Heart right ventricle (tissue), 16 donors: ENCODE data around the gene WDR31. TPM values are rescaled to one million over a fixed set of nuclear protein-coding genes. Genes with fewer than 3 reads are reported as not detected.
A peak's percentile ranks its signal among the peaks of the same experiment; 100 is the strongest.

Source experiments
- ATAC-seq, 8 donors: fragments of 200-7000 bp; cut with Tn5 transposase; one replicate each; pipeline ENCODE4 v1.9.1; 2020; ENCODE audit warnings: mild to moderate bottlenecking in 8 of 8, moderate library complexity in 8 of 8, moderate number of reproducible peaks in 1 of 8
- DNase-seq, 2 donors: peaks; one replicate each; pipeline ENCODE4 v3.0.0-alpha.2; 2020
- H3K27ac ChIP-seq, 10 donors: fragments of 200-600 bp; sonication (generic) in 2 of 10; one replicate each; pipeline versions ENCODE4 v1.5.0 to v1.8.0; 2020 to 2022; ENCODE audit warnings: mild to moderate bottlenecking in 3 of 10
- H3K27me3 ChIP-seq, 7 donors: fragments of 200-600 bp; one replicate each; pipeline ENCODE4 v1.8.0; 2021 to 2022; ENCODE audit warnings: mild to moderate bottlenecking in 2 of 7
- H3K36me3 ChIP-seq, 9 donors: fragments of 200-600 bp; sonication (generic) in 1 of 9; one replicate each; pipeline versions ENCODE4 v1.5.0 to v1.8.0; 2020 to 2022; ENCODE audit warnings: mild to moderate bottlenecking in 2 of 9
- H3K4me1 ChIP-seq, 9 donors: fragments of 200-600 bp; sonication (generic) in 1 of 9; one replicate each; pipeline versions ENCODE4 v1.5.0 to v1.8.0; 2020 to 2022; ENCODE audit warnings: mild to moderate bottlenecking in 4 of 9
- H3K4me3 ChIP-seq, 10 donors: fragments of 200-600 bp; sonication (generic) in 2 of 10; one replicate each; pipeline versions ENCODE4 v1.5.0 to v1.8.0; 2020 to 2022; ENCODE audit warnings: mild to moderate bottlenecking in 7 of 10, moderate library complexity in 2 of 10
- H3K9me3 ChIP-seq, 11 donors: fragments of 200-600 bp in 10 of 11; sonication (generic) in 2 of 11; one replicate each; pipeline versions ENCODE4 v1.5.0 to v1.8.0; 2013 to 2022; ENCODE audit warnings: mild to moderate bottlenecking in 2 of 11, control low read depth in 1 of 11, moderate library complexity in 1 of 11
- WGBS, 2 donors: extraction: QIAGEN DNeasy Blood & Tissue Kit; methylation state at CpG; one replicate each; pipeline ENCODE4 v1.1.7; 2013; ENCODE audit warnings: inconsistent platforms in 1 of 2; 5-methylcytosine and 5-hydroxymethylcytosine counted together
- intact Hi-C, 10 donors: fragments of 100-400 bp; cut with DNase I; formaldehyde crosslinking; loops; one replicate each; pipeline versions ENCODE4 v1.11.1 to v1.14.2; 2022
- long read RNA-seq, 3 donors: library from polyadenylated mRNA; unstranded; transcript quantifications; one replicate each; pipeline ENCODE4 v2.0.0, GENCODE V29; 2020 to 2021
- polyA plus RNA-seq, 2 donors: library from polyadenylated mRNA; stranded (reverse); fragments of 200-250 nt; gene quantifications; one replicate each; pipeline ENCODE4 v1.2.3, GENCODE V29; 2013
- total RNA-seq, 10 donors: library from RNA; stranded (reverse); fragmentation: NEBNext Ultra II Directional in 3 of 10; extraction: Animal tissue kit (Norgen Biotek cat#: 25700) in 3 of 10; gene quantifications; one replicate each; pipeline versions ENCODE4 v1.2.1 to v1.2.4, GENCODE V29; 2021 to 2023
- TF ChIP-seq, protein P1 (sequence below), 9 donors: fragments of 200-600 bp; sonication (generic) in 2 of 9; IDR thresholded peaks; one replicate each; pipeline versions ENCODE4 v1.5.0 to v1.8.0; 2021 to 2022; ENCODE audit warnings: antibody characterized with exemption in 9 of 9, mild to moderate bottlenecking in 5 of 9, moderate library complexity in 1 of 9
- donor health status: Arrhythmogenic right ventricular cardiomyopathy.
- donor health status: ischemic (EF 13 %, LVEDD 7.1; RV severe dilation, severe dysfunction).
- donor health status: healthy with polysubstance abuse.
- donor health status: DM: no; HTN: yes; CAD: no.
- donor health status: DM: no; HTN: no; CAD: no.
- donor health status: ischemic (EF 25% LVEDD 6.9; RV normal size, moderate dysfunction).
- donor health status: ischemic (EF 25% LVEDD 5.7; RV mildly dilated, moderate dysfunction).
- donor health status: healthy.
- donor health status: DM: yes; HTN: yes; CAD: no.
- donor health status: Ischemic cardiomyopathy.
- donor health status: ischemic (EF 35%, LVEDD 5.7; RV mildly dilated, moderate dysfunction).
- donor health status: nonischemic (EF 11% LVEDD 7.7; RV severe dilation, severe dysfunction).
- donor health status: DM: yes; HTN: yes; CAD: no.
- donor health status: PGD.
- donor health status: ischemic (EF 29% LVEDD 5.4; RV normal size, mild dysfunction).
- donor health status: nonischemic (EF 23%, LVEDD 6.1; RV moderate dilation, normal function).

WDR31 gene
- 10 to 100 TPM; 13.6 to 29.0 (median 18.8) TPM for total RNA-seq
- 1 to 10 TPM; 3.4 to 7.9 TPM for polyA plus RNA-seq
- long read RNA-seq, donor 1, full-length matches to known transcripts, result 26 of 50 reads
- long read RNA-seq, donor 1, partial matches to known transcripts, result 10 of 50 reads
- long read RNA-seq, donor 1, other reads (novel, unspliced or antisense), result 14 of 50 reads
- long read RNA-seq, donor 2, full-length matches to known transcripts, result 15 of 33 reads
- long read RNA-seq, donor 2, partial matches to known transcripts, result 3 of 33 reads
- long read RNA-seq, donor 2, other reads (novel, unspliced or antisense), result 15 of 33 reads
- long read RNA-seq, donor 3, full-length matches to known transcripts, result 26 of 52 reads
- long read RNA-seq, donor 3, partial matches to known transcripts, result 15 of 52 reads
- long read RNA-seq, donor 3, other reads (novel, unspliced or antisense), result 11 of 52 reads

- peak within 1 kb of the TSS; percentile 53 to 88 (median 78) for H3K27ac ChIP-seq
- TF ChIP-seq, protein P1, sequence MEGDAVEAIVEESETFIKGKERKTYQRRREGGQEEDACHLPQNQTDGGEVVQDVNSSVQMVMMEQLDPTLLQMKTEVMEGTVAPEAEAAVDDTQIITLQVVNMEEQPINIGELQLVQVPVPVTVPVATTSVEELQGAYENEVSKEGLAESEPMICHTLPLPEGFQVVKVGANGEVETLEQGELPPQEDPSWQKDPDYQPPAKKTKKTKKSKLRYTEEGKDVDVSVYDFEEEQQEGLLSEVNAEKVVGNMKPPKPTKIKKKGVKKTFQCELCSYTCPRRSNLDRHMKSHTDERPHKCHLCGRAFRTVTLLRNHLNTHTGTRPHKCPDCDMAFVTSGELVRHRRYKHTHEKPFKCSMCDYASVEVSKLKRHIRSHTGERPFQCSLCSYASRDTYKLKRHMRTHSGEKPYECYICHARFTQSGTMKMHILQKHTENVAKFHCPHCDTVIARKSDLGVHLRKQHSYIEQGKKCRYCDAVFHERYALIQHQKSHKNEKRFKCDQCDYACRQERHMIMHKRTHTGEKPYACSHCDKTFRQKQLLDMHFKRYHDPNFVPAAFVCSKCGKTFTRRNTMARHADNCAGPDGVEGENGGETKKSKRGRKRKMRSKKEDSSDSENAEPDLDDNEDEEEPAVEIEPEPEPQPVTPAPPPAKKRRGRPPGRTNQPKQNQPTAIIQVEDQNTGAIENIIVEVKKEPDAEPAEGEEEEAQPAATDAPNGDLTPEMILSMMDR (IDR thresholded peaks at IDR 0.05), result peak in 2 of 9 donors; percentile 15
- WGBS, 2 donors, result 1% methylated on average over 46 of the region's 46 CpGs
- peak within 1 kb of the TSS; percentile 62 to 97 (median 75) for H3K4me3 ChIP-seq
- ATAC-seq, result peak; percentile 89 to 95 (median 92)
- H3K27me3 ChIP-seq, result no peaks in the 10 kb centered on the region
- intact Hi-C loops, result loop anchor here in 5 of 10 donors (2.0 to 5.0 kb wide), 4 partner anchors 37 to 62 kb away; partner anchors contain the start of genes ALAD (in 3 of the 5) and HDHD3 (in 1 of the 5)
- peaks cover 0 to 31% (median 22%) of the 10 kb centered on the region in 9 donors for H3K4me1 ChIP-seq
- DNase-seq, result peak; percentile 86 to 88
- no peaks in the 10 kb centered on the region for H3K9me3 ChIP-seq
- peaks cover 0 to 5% (median 0%) of the 10 kb centered on the region in 9 donors for H3K36me3 ChIP-seq
Observed at GRCh38 chr9:113340011-113340699, at the start of gene WDR31. Gene WDR31 (minus strand): TSS chr9:113340275. CDS start chr9:113332022, 8,253 bp downstream.

DNA sequence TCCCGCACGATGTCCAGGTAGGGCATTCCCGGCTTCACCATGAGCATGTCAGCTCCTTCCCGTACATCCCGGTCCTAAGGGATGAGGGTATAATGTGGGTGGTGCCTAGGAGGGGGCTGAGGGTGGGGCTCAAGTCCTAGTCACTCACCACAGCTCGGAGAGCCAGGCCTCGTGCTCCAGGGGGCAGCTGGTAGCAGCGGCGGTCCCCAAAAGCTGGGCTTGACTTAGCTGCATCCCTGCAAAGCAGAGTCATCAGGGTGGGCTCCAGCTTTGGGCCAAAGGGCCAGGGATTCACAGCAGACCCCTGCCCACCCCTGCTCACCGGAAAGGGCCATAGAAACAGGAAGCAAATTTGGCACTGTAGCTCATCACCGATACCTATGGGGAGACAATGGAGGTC, 49.4 kb upstream of the WDR31 start:
- no peak overlapping the region for H3K4me3 ChIP-seq
- no peak overlapping the region for H3K27ac ChIP-seq
- no peaks in the 10 kb centered on the region for H3K4me1 ChIP-seq
- DNase-seq (no peak), ATAC-seq (no peak)
- no peaks in the 10 kb centered on the region for H3K27me3 ChIP-seq
- peaks cover 0 to 86% (median 52%) of the 10 kb centered on the region in 9 donors for H3K36me3 ChIP-seq
- 91 to 94% methylated on average over 11 of the region's 11 CpGs for WGBS, 2 donors
- intact Hi-C loops, result no loop called here
- H3K9me3 ChIP-seq, result no peaks in the 10 kb centered on the region
- TF ChIP-seq, protein P1 (IDR thresholded peaks at IDR 0.05), result no peak

- TF ChIP-seq, protein P1 (IDR thresholded peaks at IDR 0.05), result no peak
- H3K4me3 ChIP-seq, result no peak overlapping the region
- WGBS, 2 donors, result 89 to 90% methylated on average over 13 of the region's 13 CpGs
- ATAC-seq (no peak), DNase-seq (no peak)
- H3K9me3 ChIP-seq, result no peaks in the 10 kb centered on the region
- no peaks in the 10 kb centered on the region for H3K27me3 ChIP-seq
- intact Hi-C loops, result no loop called here
- no peaks in the 10 kb centered on the region for H3K4me1 ChIP-seq
- peaks cover 0 to 84% (median 52%) of the 10 kb centered on the region in 9 donors for H3K36me3 ChIP-seq
- no peak overlapping the region for H3K27ac ChIP-seq
Observed at GRCh38 chr9:113388833-113389232, 48.8 kb upstream of the WDR31 start.

GRCh38 chr9:113387560-113388230, 47.6 kb upstream of the WDR31 start:
- DNase-seq, result no peak
- H3K4me3 ChIP-seq, result no peak overlapping the region
- ATAC-seq, result no peak
- H3K27me3 ChIP-seq, result no peaks in the 10 kb centered on the region
- intact Hi-C loops, result no loop called here
- H3K4me1 ChIP-seq, result no peaks in the 10 kb centered on the region
- no peak overlapping the region for H3K27ac ChIP-seq
- TF ChIP-seq, protein P1 (IDR thresholded peaks at IDR 0.05), result no peak
- 86 to 93% methylated on average over 9 of the region's 9 CpGs for WGBS, 2 donors
- H3K9me3 ChIP-seq, result no peaks in the 10 kb centered on the region
- peaks cover 0 to 73% (median 52%) of the 10 kb centered on the region in 9 donors for H3K36me3 ChIP-seq
